HG02623 (cell line): Measurements from ENCODE around the gene POLR1C.
"Not testable (repeated sequence)": the region's sequence is repeated elsewhere in the genome, so short reads cannot be mapped to it uniquely, and the experiment has no call there.

ENCODE experiments used
- ATAC-seq: cut with Tn5 transposase; IDR thresholded peaks from one replicate; pipeline ENCODE4 v1.9.1; 2021; ENCODE audit warnings: moderate library complexity; ENCODE audit not compliant: unreplicated experiment

Gene POLR1C

DNA sequence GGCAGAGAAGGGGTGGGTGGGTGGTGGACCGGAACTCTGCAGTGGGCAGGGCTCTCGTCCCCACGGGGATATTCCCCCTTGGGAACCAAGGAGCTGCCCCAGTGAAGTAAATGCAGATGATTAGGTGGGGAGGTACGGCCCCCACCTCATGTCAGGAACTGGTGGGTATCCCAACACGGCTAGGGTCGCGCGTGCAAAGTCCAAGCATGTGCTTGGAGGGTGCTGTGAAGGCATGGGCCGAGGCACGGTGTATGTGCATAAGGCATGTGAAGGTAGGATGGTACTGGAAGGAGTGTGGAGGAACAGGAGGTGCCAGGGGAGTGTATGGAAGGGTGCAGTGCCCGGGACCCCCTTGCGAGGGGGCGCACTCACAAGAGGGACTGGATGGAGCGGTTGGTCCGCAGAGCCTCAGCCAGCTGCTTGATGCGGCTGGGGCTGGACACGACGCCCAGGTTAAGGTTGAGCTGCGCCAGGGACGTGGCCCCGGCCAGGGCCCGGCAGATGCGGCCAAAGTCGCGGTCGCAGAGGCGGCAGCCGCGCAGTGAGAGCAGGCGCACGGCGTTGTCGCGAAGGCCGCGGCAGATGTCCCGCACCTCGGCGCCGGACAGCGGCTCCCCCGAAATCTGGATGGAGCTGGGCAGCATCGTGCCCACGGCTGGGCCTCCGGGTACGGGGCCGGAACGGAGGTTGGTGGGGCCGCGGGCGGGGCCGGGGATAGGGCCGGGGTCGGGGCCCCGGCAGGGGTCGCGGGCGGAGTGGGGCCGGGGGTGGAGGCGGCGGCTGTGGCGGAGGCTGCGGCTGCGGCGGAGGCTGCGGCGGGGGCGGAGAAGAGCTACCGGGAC is 7.5 kb upstream of the POLR1C start:
- no peak for ATAC-seq

DNA sequence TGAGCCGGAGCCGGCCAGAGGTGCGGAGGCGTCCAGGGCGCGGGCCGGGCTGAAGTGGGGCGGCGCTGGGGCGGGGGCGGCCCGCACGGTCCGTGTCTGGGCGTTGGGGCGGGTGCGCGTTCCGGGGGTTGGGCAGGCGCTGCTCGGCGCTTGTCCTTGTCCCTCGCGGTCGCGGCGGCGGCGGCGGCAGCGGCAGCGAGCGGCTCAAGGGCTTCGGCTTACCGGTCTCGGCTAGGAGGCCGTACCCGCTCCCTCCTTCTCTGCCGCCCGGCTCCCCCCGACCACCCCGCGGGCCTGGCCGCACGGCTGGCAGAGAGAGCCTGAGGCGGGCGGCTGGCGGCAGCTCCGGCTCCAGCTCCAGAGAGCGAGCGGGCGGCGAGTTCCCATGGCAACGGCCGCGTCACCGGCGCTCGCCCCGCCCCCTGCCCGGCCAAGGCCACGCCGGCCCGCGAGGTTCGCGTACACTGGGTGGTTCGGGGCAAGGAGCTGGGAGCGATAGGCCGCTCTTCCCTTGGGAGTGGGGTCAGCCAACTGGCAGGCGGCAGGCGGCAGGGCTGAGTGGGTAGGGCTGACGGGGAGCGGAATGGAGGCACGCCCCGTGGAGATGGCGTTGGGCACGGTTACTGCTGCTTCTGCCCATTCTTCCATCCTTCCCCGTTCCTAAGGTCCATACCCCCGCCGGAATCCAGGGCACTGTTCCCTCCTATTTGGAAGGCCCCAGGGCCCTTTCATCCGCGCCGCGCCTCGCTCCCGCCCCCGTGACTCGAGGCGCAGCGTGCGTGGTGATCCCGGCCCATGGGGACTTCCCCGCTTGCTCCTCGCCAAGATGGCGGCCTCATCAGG is 6.7 kb upstream of the POLR1C start, which contains the start of gene LRRC73:
TSS of gene LRRC73 (minus strand) at position 363 of the 843 bp plus-strand sequence. CDS start 561 bp downstream, outside the sequence.
- ATAC-seq: peak; percentile 57

DNA sequence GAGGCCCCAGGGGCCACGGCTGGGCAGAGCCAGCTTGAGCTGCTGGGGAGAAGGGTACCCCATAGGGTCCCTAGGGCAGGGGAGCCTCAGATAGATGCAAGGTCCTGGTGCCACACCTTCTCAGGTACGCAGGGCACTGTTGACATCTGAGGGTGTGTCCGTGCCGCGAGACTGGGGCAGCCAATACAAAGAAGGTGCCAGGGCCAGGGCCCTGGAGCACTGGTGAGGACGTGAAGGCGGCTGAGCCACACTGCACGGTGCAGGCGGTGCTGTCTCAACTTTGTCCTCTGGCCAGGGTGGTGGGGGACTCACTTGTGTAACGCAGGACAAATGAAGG is 6.1 kb upstream of the POLR1C start:
- no peak for ATAC-seq

DNA sequence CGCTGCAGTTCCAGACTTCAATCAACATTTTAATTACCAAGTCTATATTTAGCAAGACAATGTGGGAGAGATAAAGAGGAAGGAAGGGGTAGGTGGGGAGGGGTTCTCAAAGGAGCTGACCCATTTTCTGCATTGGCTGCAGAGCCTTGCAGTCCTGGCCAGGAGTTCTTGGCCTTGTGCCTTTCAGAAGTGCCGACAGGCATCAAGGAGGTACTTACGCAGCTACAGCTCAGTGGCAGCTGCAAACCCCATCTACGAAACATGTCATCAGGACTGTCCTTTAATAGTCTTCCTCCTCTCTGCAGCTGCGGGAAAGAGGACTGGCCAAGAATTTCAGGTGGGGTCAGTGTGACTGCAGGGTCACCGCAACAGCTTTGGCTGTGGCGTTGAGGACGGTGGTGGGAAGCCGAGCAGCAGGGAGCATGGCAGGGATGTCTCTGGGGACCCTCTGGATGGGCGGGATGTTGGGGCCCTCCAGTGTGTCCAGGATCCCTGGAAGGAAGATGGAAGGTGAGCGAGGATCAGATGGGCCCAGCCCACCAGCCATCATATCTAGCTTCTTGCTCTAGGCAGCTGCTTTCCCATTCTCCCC is 5.0 kb upstream of the POLR1C start:
- no peak for ATAC-seq

DNA sequence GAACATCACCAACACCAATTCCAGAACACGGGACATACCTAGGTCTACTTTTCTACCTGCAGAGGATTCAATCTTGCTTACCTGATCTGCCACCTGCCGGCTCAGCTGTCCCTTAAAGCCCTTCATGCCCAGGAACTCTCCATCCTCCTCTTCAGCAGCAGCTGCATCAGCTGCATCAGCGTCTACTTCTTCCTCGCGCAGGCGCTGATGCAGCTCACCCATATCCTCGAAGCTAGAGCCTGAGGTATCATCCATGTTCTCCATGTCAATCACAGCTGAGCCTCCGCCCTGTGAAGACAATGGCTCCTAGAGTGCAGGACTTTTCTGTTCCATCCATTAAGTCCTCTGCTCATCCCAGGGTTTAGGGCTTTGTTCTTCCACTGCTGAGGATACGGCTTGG is 1.1 kb upstream of the POLR1C start:
- ATAC-seq: no peak

DNA sequence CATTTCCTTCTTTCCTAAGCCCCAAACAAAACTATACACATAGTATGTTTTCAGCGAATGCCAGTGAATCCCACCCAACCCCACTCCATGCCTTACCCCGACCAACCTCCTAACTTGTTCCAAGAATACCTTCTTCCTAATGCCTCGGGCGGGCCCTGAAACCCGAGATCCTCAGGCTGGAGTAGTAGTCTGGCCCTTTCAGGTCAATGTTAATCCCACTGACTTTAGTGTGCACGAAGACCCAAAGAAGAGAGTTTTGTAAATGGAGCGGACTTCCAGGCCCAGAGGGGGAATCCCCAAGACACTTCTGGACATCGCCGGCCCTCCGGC is 557 bp upstream of the POLR1C start:
- peak; percentile 2 for ATAC-seq

DNA sequence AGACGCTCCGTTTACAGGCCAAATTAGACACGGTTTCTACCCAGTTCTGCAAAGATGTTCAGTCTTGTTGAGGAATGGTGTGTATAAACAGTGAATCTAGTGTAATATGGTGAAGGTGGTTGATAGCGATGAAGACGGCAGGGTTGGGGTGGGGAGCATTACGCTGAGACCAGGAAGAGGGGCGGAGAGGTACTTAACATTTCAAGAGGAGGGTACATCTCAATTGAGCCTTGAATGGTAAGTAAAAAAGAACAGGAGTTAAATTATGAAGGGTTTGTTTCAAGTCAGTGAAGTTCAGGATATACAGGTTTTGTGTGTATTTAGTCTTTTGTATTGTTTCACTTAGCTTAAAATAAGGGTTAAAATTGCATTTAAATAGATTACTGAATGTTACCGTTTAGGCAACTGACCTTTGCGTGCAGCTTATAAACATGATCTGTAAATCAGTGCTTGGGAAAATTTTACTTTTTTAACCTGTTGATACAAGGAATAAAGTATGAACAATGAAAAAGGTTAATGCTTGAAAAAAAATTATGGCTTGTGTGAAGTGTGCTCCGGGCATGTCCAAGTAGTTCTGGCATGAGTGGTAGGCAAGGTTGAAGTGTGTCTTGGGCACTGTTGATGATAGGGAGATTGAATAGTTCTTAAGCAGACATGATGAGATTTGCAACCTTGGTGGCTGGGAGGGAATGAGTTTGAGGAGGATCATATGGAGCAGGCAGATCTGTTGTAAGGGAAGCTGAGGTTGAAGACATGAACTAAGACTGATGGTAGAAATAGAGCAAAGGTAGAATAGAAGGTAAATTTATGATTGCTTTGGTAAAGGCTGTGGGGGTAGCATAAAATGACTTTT is 842 bp downstream of the POLR1C start:
- ATAC-seq: no peak

DNA sequence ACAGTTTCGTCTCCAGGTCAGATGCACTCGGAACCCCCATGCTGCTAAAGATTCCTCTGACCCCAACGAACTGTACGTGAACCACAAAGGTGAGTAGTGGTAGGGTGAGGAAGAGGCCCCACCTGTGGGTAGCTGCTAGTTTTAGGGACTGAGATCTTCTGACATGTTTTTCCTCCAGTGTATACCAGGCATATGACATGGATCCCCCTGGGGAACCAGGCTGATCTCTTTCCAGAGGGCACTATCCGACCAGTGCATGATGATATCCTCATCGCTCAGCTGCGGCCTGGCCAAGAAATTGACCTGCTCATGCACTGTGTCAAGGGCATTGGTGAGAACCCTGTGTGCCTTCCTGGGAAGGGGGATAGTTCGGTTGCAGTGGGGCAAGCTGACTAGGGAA is 3.2 kb downstream of the POLR1C start:
- ATAC-seq: no peak

DNA sequence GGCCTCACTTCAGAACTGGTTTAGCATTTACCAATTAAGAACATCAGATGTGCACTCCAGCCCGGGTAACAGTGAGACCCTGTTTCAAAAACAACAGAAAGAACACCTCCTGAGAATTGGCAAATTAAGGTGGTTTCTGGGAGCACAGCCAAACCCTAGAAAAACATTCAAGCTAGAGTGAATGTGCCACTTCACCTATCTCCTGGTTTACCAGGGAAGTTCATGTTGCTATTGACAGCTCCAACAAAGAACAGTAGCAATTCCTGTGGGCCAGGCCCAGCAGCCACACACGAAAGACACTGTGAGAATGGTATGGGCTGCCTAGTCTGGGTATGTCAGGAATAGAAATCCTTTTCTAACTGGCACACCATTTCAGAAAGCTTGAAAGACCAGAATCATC is 4.9 kb downstream of the POLR1C start:
- ATAC-seq: no peak

DNA sequence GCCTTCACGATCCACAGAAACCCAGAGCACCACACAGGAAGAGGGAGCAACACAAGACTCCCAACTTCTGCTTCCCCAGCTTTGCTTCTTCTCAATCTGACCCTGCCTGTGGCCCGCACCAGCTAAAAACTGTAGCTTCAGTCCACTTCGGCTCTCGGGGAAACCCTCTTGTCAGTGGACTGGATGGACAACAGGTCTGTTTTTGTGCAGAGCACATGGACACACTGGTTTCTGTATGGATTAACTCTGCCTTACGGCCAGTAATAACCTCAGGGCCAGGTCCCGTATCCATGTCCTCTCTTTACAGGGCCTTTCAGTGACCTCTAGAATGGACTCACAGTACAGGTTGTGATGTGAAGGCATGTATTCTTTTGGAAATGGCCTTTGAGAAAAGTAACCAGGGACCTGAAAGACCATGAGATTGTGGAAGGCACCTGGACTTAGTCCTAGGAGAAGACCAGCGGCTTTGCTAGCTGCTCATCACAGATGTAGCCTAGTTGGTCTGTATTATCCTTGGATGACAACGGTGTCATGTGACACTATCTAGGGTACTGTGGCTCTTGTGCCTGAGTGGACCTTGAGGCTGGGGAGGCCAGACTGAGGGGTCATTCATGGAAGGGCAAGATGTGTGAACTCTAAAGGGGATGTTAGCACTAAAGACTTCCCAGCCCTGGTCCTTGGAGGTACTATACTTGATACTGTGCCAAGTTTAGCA is 5.8 kb downstream of the POLR1C start:
- ATAC-seq: no peak

DNA sequence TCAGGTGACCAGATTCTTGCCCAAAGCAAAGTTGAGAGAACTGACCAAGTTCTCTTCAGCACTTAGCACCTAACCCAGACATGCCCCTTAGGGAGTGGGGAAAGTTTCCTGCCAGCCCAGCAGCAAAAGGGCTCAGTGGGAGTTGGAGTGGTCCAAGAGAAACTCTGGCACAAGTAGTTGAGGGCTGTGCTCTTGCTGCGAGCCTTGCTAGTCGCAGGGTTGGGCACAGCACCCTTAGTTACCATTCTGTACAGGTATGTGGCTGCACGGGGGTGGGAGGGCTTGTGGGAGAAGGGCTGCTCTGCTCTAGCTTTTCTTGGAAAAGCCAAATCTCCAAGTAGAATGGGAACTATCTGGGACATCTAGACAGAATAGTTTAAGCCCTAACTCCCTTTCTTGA is 6.4 kb downstream of the POLR1C start:
- no peak for ATAC-seq

DNA sequence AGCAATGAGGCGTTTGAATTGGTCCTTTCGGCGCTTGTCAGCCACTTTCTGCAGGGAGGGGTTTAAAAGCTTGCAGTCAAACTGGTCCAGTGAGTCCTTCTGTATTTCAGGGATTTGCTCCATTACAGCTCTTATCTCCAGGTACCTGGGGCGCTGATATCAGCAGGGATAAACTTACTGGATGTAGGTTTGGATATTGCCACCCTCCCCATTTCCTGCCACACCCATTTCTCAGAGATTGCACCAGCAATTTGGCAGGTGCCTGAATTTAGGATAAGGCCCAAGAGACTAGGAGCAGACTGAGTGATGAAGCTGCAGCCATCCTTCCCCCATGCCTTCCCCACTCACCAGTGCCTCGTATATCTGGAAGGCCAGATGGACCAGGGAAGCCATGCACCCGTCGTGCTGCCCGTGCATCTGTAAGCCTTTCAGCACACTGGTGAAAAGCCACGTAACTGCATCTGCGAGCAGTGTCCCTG is 7.6 kb downstream of the POLR1C start:
- no peak for ATAC-seq

DNA sequence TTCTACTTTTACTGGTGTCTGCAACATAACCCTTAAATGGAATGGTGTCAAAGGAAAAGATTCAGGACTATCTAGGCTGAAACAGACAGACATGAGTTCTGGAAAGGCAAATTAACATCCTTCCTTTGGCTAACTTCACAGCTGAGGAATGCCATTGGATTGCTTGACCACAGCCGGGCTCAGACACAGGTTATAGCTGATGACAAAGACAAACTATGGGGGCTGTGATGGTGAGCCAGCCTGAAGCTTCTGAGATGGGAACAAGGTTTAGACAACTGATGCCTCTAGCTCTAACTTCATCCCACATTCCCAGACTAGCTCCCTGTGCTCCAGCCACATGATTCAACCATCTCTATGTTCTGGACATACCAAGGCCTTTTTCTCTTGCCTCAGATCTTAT is 15.3 kb downstream of the POLR1C start:
- ATAC-seq: no peak

DNA sequence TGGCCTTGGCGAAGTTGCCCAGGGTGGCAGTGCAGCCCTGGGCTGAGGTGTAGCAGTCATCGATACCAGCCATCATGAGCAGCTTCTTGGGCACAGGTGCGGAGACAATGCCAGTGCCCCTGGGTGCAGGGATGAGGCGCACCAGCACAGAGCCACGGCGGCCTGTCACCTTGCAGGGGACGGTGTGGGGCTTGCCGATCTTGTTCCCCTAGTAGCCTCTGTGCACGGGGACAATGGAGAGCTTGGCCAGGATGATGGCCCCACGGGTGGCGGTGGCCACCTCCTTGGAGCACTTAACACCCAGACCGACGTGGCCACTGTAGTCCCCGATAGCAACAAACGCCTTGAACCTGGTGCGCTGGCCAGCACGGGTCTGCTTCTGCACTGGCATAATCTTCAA is 22.1 kb downstream of the POLR1C start:
- not testable (repeated sequence) for ATAC-seq

DNA sequence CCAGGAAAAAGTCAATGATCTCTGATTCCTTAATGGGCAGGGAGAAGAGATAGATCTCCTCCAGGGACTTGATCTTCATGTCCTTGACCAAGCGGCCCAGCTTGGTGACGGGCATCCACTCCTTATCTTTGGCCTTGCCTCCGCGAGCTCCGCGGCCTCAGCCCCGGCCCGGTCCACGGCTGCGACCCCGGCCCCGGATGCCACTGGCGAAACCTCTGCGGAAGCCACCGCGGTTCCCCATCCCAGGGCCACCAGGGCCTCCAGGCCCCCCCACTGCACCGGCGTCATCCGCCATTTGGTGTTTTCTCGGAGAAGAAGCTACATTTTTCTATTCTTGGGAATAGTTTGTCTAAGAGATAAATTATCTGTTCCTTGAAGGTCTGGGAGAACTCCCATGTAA is 22.5 kb downstream of the POLR1C start:
- not testable (repeated sequence) for ATAC-seq

DNA sequence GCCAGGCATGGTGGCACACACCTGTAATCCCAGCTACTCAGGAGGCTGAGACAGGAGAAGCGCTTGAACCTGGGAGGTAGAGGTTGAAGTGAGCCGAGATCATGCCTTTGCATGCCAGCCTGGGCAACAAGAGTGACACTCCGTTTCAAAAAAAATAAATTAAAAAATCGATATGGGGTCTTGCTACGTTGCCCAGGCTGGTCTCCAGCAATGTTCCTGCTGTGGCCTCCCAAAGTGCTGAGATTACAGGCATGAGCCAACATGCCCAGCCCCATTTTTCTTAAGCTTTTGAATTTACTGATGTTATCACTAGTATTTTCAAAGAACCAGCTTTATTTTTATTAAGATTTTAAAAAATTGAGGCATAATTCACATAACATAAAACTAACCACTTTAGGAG is 23.6 kb downstream of the POLR1C start:
- no peak for ATAC-seq

DNA sequence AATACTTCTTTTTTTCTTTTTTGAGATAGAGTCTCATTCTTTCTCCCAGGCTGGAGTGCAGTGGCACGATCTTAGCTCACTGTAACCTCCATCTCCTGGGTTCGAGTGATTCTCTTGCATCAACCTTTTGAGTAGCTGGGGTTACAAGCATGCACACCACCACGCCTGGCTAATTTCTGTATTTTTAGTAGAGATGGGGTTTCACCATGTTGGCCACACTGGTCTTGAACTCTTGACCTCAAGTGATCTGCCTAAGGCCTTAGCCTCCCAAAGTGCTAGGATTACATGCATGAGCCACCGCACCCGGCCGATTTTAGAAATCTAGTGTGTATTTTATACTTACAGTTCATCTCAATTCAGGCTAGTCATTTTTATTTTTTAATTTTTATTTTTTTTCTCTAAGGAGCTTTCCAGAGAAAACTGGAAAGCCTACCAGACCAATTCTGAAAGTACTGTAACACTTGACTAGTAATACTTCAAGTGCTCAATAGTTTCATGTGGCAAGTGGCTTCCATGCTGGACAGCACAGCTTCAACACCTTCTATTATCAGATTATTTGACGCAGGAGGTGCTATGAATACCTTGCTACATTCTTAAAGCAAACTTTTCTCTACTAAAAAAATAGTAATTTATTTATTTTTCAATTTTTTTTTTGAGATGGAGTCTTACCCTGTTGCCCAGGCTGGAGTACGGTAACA is 25.0 kb downstream of the POLR1C start:
- no peak for ATAC-seq

DNA sequence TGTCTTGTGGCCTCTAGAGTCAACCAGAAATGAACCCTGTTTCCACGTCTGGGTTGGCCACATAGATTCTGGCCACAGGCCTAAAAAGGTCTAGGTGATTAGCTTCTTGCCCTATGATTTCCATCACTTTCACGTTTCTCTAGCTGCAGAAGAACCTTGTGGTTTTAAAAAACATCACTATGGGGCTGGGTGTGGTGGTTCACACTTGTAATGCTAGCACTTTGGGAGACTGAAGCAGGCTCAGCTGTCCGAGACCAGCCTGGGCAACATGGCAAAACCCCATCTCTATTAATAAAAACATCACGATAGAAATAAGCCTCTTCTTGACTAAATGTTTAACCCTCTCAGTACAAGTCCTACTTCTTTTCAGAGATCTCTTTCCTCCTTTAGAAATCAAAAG is 27.6 kb downstream of the POLR1C start:
- ATAC-seq: no peak

DNA sequence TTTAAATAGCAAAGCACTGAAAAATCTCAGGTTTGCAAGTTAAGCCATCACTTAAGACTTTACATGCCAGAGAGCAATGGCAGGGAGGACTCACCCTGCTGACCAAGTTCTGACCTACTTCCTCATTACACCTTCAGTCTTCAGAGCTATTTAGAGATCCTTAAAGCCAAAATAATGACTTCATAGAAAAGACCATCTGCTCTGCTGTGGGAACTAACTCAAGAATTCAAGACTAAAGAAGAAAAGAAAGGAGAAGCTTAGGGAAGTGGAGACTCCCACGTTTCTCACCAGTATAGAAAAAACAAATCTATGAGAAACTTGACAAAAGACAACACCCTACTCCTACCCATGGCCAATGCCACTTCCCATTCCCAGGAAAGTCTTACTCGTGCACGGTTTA is 30.3 kb downstream of the POLR1C start:
- no peak for ATAC-seq

DNA sequence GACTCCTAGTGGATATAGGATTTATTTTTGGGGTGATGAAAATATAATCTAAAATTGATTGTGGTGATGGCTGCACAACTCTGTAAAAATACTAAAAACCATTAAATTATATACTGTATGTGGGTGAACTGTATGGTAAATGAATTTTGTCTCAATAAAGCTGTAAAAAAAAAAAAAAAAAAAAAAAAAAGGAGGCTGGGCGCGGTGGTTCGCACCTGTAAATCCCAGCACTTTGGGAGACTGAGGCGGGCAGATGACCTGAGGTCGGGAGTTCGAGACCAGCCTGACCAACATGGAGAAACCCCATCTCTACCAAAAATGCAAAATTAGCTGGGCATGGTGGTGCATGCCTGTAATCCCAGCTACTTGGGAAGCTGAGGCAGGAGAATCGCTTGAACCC is 40.7 kb downstream of the POLR1C start:
- ATAC-seq: not testable (repeated sequence)
